K562 (cell line): Measurements from ENCODE around the gene STEEP1. TPM values are rescaled to one million over a fixed set of nuclear protein-coding genes. Genes with fewer than 3 reads are reported as not detected.

Source experiments
- ARID4B ChIP-seq: sonication (generic); formaldehyde crosslinking; IDR thresholded peaks from 2 replicates; pipeline ENCODE4 v1.8.0; 2022; ENCODE audit warnings: mild to moderate bottlenecking, missing genetic modification reagents
- CHD1 ChIP-seq: fragments of 200-600 bp; sonication (generic); IDR thresholded peaks from one replicate; pipeline ENCODE4 v1.6.1; 2012; ENCODE audit warnings: mild to moderate bottlenecking, moderate library complexity, low read length, inconsistent platforms
- NEUROD1 ChIP-seq: fragments of 150-350 bp; IDR thresholded peaks from 2 replicates; pipeline ENCODE4 v1.6.1; 2014; ENCODE audit warnings: borderline replicate concordance, low read length, low read depth; ENCODE audit not compliant: partially characterized antibody
- YBX1 ChIP-seq: fragments of 450-650 bp; IDR thresholded peaks from 2 replicates; pipeline ENCODE4 v1.7.1; 2016; ENCODE audit warnings: mild to moderate bottlenecking
- polyA plus RNA-seq, 8 experiments: library from polyadenylated mRNA; depleted of rRNA in 4 of 8; stranded (reverse) in 5 of 8; unstranded in 3 of 8; fragments of >200 nt; fragmentation: Nextera tagmentation in 2 of 8; fragmentation: Illumina TruSeq in 1 of 8; extraction: Ambion mirVana in 2 of 8; extraction: Trizol in 1 of 8; gene quantifications; 2 replicates each; pipeline versions ENCODE4 v1.2.1 to v1.2.3, GENCODE V29; 2011 to 2014; ENCODE audit warnings: inconsistent platforms in 1 of 8, missing spikeins in 1 of 8
- total RNA-seq, 7 experiments: library from RNA; depleted of rRNA in 6 of 7; stranded (reverse); fragments of >200 nt in 6 of 7; fragmentation: Illumina TruSeq in 2 of 7; extraction: Trizol in 2 of 7; gene quantifications; 2 replicates each; pipeline versions ENCODE4 v1.2.1 to v1.2.3, GENCODE V29; 2011 to 2021; ENCODE audit warnings: low replicate concordance in 1 of 7

The STEEP1 gene
- total and polyA plus RNA-seq, 9 of the 15 experiments (the other 6 are each of a cell fraction or from before 2014, with no cell fraction given) = 15.0 to 73.7 (median 40.3) TPM

- TF ChIP-seq ARID4B (CRISPR knock-in tag) (0 out of 2 replicates have a peak, but pooled peaks have one; percentile 48), NEUROD1 (no peak), YBX1 (no peak), CHD1 (peak; percentile 80)
Measured at GRCh38 chrX:119605464-119606279, 40.5 kb upstream of the STEEP1 start (continued).
